Measurements from ENCODE around the gene TEAD4.

The TEAD4 gene

GRCh38 chr12:2949411-2949810, 9.8 kb upstream of the TEAD4 start:
- H3K27me3 ChIP-seq (ENCODE audit: low read length), result no peaks in the 10 kb centered on the region
- H3K9ac ChIP-seq (ENCODE audit: low read length), result no peak overlapping the region
- H3K27ac ChIP-seq (ENCODE audit: low read depth, low read length), result no peak overlapping the region
- H3F3A ChIP-seq (ENCODE audit: insufficient read depth), result no peaks in the 10 kb centered on the region
- no peaks in the 10 kb centered on the region for H3K9me3 ChIP-seq (ENCODE audit: insufficient read depth, low read length)
- no peak overlapping the region for H3K4me3 ChIP-seq (ENCODE audit: insufficient read depth, low read length, poor library complexity, severe bottlenecking)
- H3K4me2 ChIP-seq (ENCODE audit: low read depth, low read length, poor library complexity, severe bottlenecking), result no peak overlapping the region
- no peak for TF ChIP-seq CTCF (IDR thresholded peaks at IDR 0.05; ENCODE audit: insufficient read depth, low read length, poor library complexity, severe bottlenecking)
- TF ChIP-seq EZH2phosphoT487 (conservative IDR thresholded peaks at IDR 0.05; ENCODE audit: low read length), result no peak
- no peak overlapping the region for H2AFZ ChIP-seq (ENCODE audit: low read depth, low read length, severe bottlenecking)
- no peaks in the 10 kb centered on the region for H3K9me2 ChIP-seq (replicated peaks; ENCODE audit: insufficient read depth, low read length)
- no peaks in the 10 kb centered on the region for H3K79me2 ChIP-seq (ENCODE audit: insufficient read depth, low read length)
- no peaks in the 10 kb centered on the region for H3K36me3 ChIP-seq (ENCODE audit: low read length)
- H4K20me1 ChIP-seq (ENCODE audit: low read depth, low read length), result no peaks in the 10 kb centered on the region

- no peak overlapping the region for H3K4me3 ChIP-seq (ENCODE audit: insufficient read depth, low read length, poor library complexity, severe bottlenecking)
- no peak overlapping the region for H3K4me2 ChIP-seq (ENCODE audit: low read depth, low read length, poor library complexity, severe bottlenecking)
- no peak overlapping the region for H3K27ac ChIP-seq (ENCODE audit: low read depth, low read length)
- TF ChIP-seq CTCF (IDR thresholded peaks at IDR 0.05; ENCODE audit: insufficient read depth, low read length, poor library complexity, severe bottlenecking) (no peak), EZH2phosphoT487 (conservative IDR thresholded peaks at IDR 0.05; ENCODE audit: low read length) (no peak)
- no peaks in the 10 kb centered on the region for H3K36me3 ChIP-seq (ENCODE audit: low read length)
- no peak overlapping the region for H3K9ac ChIP-seq (ENCODE audit: low read length)
- no peaks in the 10 kb centered on the region for H3K9me2 ChIP-seq (replicated peaks; ENCODE audit: insufficient read depth, low read length)
- no peaks in the 10 kb centered on the region for H3F3A ChIP-seq (ENCODE audit: insufficient read depth)
- H3K27me3 ChIP-seq (ENCODE audit: low read length), result no peaks in the 10 kb centered on the region; the same call in 1 of the 2 replicates
- no peaks in the 10 kb centered on the region for H4K20me1 ChIP-seq (ENCODE audit: low read depth, low read length)
- H3K79me2 ChIP-seq (ENCODE audit: insufficient read depth, low read length), result peaks cover 11% of the 10 kb centered on the region; the same call in 1 of the 2 replicates
- H2AFZ ChIP-seq (ENCODE audit: low read depth, low read length, severe bottlenecking), result no peak overlapping the region
- H3K9me3 ChIP-seq (ENCODE audit: insufficient read depth, low read length), result no peaks in the 10 kb centered on the region
These were observed 3.3 kb upstream of the TEAD4 start for GRCh38 chr12:2955888-2956287.

GRCh38 chr12:2957816-2958431, 1.3 kb upstream of the TEAD4 start:
- H3K27ac ChIP-seq (ENCODE audit: low read depth, low read length), result no peak overlapping the region
- no peak overlapping the region for H3K9ac ChIP-seq (ENCODE audit: low read length)
- TF ChIP-seq CTCF (IDR thresholded peaks at IDR 0.05; ENCODE audit: insufficient read depth, low read length, poor library complexity, severe bottlenecking) (no peak), EZH2phosphoT487 (conservative IDR thresholded peaks at IDR 0.05; ENCODE audit: low read length) (no peak)
- H3K79me2 ChIP-seq (ENCODE audit: insufficient read depth, low read length), result peaks cover 20% of the 10 kb centered on the region
- no peaks in the 10 kb centered on the region for H3K9me2 ChIP-seq (replicated peaks; ENCODE audit: insufficient read depth, low read length)
- no peaks in the 10 kb centered on the region for H3F3A ChIP-seq (ENCODE audit: insufficient read depth)
- no peak overlapping the region for H2AFZ ChIP-seq (ENCODE audit: low read depth, low read length, severe bottlenecking)
- no peak overlapping the region for H3K4me2 ChIP-seq (ENCODE audit: low read depth, low read length, poor library complexity, severe bottlenecking)
- H3K4me3 ChIP-seq (ENCODE audit: insufficient read depth, low read length, poor library complexity, severe bottlenecking), result no peak overlapping the region
- no peaks in the 10 kb centered on the region; the same call in 1 of the 2 replicates for H3K27me3 ChIP-seq (ENCODE audit: low read length)
- no peaks in the 10 kb centered on the region for H3K36me3 ChIP-seq (ENCODE audit: low read length)
- H3K9me3 ChIP-seq (ENCODE audit: insufficient read depth, low read length), result no peaks in the 10 kb centered on the region
- peaks cover 4% of the 10 kb centered on the region; the same call in 1 of the 2 replicates for H4K20me1 ChIP-seq (ENCODE audit: low read depth, low read length)
